ENCODE results near the gene CDH16.

The CDH16 gene

GRCh38 chr16:66894948-66895688 lies 23.6 kb downstream of the CDH16 start:
- H3K27ac ChIP-seq, result no peak overlapping the region
- TF ChIP-seq CTCF (conservative IDR thresholded peaks at IDR 0.05), result peak; percentile 79

GRCh38 chr16:66894055-66894454 lies 24.6 kb downstream of the CDH16 start:
- TF ChIP-seq CTCF (conservative IDR thresholded peaks at IDR 0.05), result no peak
- no peak overlapping the region for H3K27ac ChIP-seq

- no peak for TF ChIP-seq CTCF (conservative IDR thresholded peaks at IDR 0.05)
- no peak overlapping the region for H3K27ac ChIP-seq
Measured at GRCh38 chr16:66891797-66892196, 26.9 kb downstream of the CDH16 start.

GRCh38 chr16:66891360-66891759 lies 27.3 kb downstream of the CDH16 start:
- no peak for TF ChIP-seq CTCF (conservative IDR thresholded peaks at IDR 0.05)

GRCh38 chr16:66890799-66891198 lies 27.9 kb downstream of the CDH16 start:
- no peak for TF ChIP-seq CTCF (conservative IDR thresholded peaks at IDR 0.05)
- H3K27ac ChIP-seq, result no peak overlapping the region

More at GRCh38 chr16:66891360-66891759, 27.3 kb downstream of the CDH16 start:
- H3K27ac ChIP-seq, result no peak overlapping the region

GRCh38 chr16:66889622-66890021 lies 29.1 kb downstream of the CDH16 start:
- no peak overlapping the region for H3K27ac ChIP-seq
- no peak for TF ChIP-seq CTCF (conservative IDR thresholded peaks at IDR 0.05)

GRCh38 chr16:66888647-66889615 lies 29.8 kb downstream of the CDH16 start:
- TF ChIP-seq CTCF (conservative IDR thresholded peaks at IDR 0.05), result no peak
- H3K27ac ChIP-seq, result no peak overlapping the region

Data from VCaP (cell line).